Erythroblast (primary cell): ENCODE data around the gene EEFSEC.

Experiments
- GATA1 ChIP-seq: IDR thresholded peaks from 2 replicates; pipeline ENCODE4 v1.6.1; 2011; ENCODE audit warnings: low read depth, mild to moderate bottlenecking, control low read depth, low read length, moderate library complexity
- POLR2A ChIP-seq: IDR thresholded peaks from 2 replicates; pipeline ENCODE4 v1.6.1; 2011; ENCODE audit warnings: mild to moderate bottlenecking, low read length

DNA sequence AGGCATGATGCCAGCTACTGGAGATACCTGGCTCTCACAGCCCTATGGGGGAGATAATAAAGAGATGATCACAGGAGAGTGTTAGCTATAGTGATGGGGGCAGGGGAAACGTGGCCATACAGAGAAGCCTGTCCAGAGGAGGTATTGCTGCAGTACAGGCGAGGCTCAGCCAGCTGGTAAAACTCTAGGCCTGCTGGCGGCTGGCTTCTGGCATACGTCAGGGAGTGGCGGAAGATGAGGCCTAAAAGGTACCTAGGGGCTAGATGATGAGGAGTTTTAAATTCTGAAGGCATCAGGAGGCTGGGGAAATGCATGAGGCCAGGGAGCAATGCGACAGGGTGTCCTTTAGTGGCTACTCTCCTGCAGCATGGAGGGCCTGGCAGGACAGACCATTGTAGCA is 110.7 kb downstream of the EEFSEC start:
- TF ChIP-seq POLR2A (no peak), GATA1 (no peak)
